Adrenal gland (tissue), 5 donors: ENCODE measurements around the gene CEP76.

Source experiments
- CTCF ChIP-seq, 6 experiments: fragments of 450-650 bp in 4 of 6; fragments of 200-600 bp in 2 of 6; sonication (generic) in 1 of 6; IDR thresholded peaks; 1 replicate in 5 of 6; 2 replicates in 1 of 6; pipeline versions ENCODE4 v1.5.1 to v1.8.0; 2016 to 2021; ENCODE audit warnings: antibody characterized with exemption in 6 of 6, mild to moderate bottlenecking in 2 of 6, moderate library complexity in 1 of 6
- POLR2A ChIP-seq, 2 donors: fragments of 450-650 bp; IDR thresholded peaks; one replicate each; pipeline ENCODE4 v1.6.1; 2017; ENCODE audit warnings: antibody characterized with exemption in 2 of 2, mild to moderate bottlenecking in 2 of 2, moderate library complexity in 1 of 2
- donor health status: DM: no; HTN: no; CAD: no.

DNA sequence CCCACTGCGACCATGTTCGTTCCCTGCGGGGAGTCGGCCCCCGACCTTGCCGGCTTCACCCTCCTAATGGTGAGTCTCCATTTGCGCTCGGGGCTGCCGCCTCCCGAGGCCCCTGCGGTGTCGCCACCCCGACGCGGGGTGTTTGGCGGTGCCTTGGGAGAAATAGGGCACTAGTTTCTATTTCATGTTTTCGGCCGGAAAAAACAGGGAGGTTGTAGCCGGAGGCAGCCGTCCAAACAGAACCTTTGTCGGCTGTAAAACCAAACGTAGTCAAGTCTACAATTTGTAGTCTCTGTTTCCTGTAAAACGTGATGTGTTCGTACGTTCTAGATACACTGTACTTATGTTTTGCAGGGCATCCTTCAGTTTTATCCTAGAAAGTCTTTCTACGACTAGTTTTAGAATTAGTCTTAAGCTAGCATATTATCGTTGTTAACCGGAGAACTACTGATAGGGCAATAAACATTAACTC, 609 bp upstream of the CEP76 start:
- TF ChIP-seq CTCF (IDR thresholded peaks at IDR 0.05): no peak
- TF ChIP-seq POLR2A (IDR thresholded peaks at IDR 0.05): no peak
